Upper lobe of left lung (tissue), 6 donors: ENCODE measurements around the gene SST. TPM values are rescaled to one million over a fixed set of nuclear protein-coding genes. Genes with fewer than 3 reads are reported as not detected.

Experiments used
- ATAC-seq, 2 donors: fragments of 200-7000 bp; cut with Tn5 transposase; one replicate each; pipeline ENCODE4 v1.9.1; 2022; ENCODE audit warnings: mild to moderate bottlenecking in 2 of 2, moderate library complexity in 2 of 2; ENCODE audit not compliant: low FRiP score in 2 of 2
- DNase-seq, 2 donors: peaks; one replicate each; pipeline ENCODE4 v3.0.0-alpha.2; 2019 to 2020
- H3K27ac ChIP-seq, 4 donors: fragments of 200-600 bp; sonication (generic); one replicate each; pipeline ENCODE4 v1.5.1; 2016 to 2019
- H3K27me3 ChIP-seq, 4 donors: fragments of 200-600 bp; sonication (generic); one replicate each; pipeline ENCODE4 v1.5.1; 2017 to 2019
- H3K36me3 ChIP-seq, 4 donors: fragments of 200-600 bp; sonication (generic); one replicate each; pipeline ENCODE4 v1.5.1; 2016 to 2019
- H3K4me1 ChIP-seq, 4 donors: fragments of 200-600 bp; sonication (generic); one replicate each; pipeline ENCODE4 v1.5.1; 2018 to 2019
- H3K4me3 ChIP-seq, 4 donors: fragments of 200-600 bp; sonication (generic); one replicate each; pipeline ENCODE4 v1.5.1; 2017 to 2019; ENCODE audit warnings: mild to moderate bottlenecking in 2 of 4, moderate library complexity in 1 of 4
- H3K9me3 ChIP-seq, 4 donors: fragments of 200-600 bp; sonication (generic); one replicate each; pipeline ENCODE4 v1.5.1; 2018 to 2019
- EP300 ChIP-seq, 4 donors: sonication (generic); formaldehyde crosslinking; IDR thresholded peaks; one replicate each; pipeline ENCODE4 v1.5.1; 2017; ENCODE audit warnings: antibody characterized with exemption in 4 of 4, control low read depth in 2 of 4
- POLR2A ChIP-seq, 4 donors: fragments of 450-650 bp; IDR thresholded peaks; one replicate each; pipeline ENCODE4 v1.5.1; 2016 to 2017; ENCODE audit warnings: antibody characterized with exemption in 4 of 4, mild to moderate bottlenecking in 2 of 4
- POLR2AphosphoS5 ChIP-seq, 2 donors: sonication (generic); formaldehyde crosslinking; IDR thresholded peaks; one replicate each; pipeline ENCODE4 v1.5.1; 2017; ENCODE audit warnings: antibody characterized with exemption in 2 of 2
- WGBS, 2 donors: methylation state at CpG; one replicate each; pipeline ENCODE4 v1.1.5; 2017 to 2018; 5-methylcytosine and 5-hydroxymethylcytosine counted together
- total RNA-seq, 6 donors: library from RNA; depleted of rRNA in 4 of 6; stranded (reverse); fragments of >200 nt in 4 of 6; gene quantifications; one replicate each; pipeline versions ENCODE4 v1.1.0 to v1.2.1, GENCODE V29; 2016 to 2021
- TF ChIP-seq, protein P1 (sequence below), 6 experiments: fragments of 450-650 bp in 4 of 6; fragments of 200-600 bp in 2 of 6; sonication (generic) in 2 of 6; IDR thresholded peaks; one replicate each; pipeline ENCODE4 v1.5.1; 2016 to 2019; ENCODE audit warnings: antibody characterized with exemption in 6 of 6
- donor health status: DM: no; HTN: no; CAD: no; lungs with moderate emphysema.
- donor health status: DM: no; HTN: yes; CAD: no; lungs with severe emphysema.

Gene SST
- total RNA-seq, 6 donors from 2014 or later, result not detected

- no peak for DNase-seq
- TF ChIP-seq POLR2AphosphoS5 (IDR thresholded peaks at IDR 0.05) (no peak), POLR2A (IDR thresholded peaks at IDR 0.05) (no peak), EP300 (IDR thresholded peaks at IDR 0.05) (no peak)
- TF ChIP-seq, protein P1, sequence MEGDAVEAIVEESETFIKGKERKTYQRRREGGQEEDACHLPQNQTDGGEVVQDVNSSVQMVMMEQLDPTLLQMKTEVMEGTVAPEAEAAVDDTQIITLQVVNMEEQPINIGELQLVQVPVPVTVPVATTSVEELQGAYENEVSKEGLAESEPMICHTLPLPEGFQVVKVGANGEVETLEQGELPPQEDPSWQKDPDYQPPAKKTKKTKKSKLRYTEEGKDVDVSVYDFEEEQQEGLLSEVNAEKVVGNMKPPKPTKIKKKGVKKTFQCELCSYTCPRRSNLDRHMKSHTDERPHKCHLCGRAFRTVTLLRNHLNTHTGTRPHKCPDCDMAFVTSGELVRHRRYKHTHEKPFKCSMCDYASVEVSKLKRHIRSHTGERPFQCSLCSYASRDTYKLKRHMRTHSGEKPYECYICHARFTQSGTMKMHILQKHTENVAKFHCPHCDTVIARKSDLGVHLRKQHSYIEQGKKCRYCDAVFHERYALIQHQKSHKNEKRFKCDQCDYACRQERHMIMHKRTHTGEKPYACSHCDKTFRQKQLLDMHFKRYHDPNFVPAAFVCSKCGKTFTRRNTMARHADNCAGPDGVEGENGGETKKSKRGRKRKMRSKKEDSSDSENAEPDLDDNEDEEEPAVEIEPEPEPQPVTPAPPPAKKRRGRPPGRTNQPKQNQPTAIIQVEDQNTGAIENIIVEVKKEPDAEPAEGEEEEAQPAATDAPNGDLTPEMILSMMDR (IDR thresholded peaks at IDR 0.05), result no peak
- 37 to 64% methylated on average over 2 of the region's 2 CpGs for WGBS, 2 donors
- Histone ChIP-seq H3K27ac (no peak overlapping the region), H3K27me3 (no peaks in the 10 kb centered on the region), H3K4me3 (no peak overlapping the region), H3K4me1 (peaks cover 0 to 3% (median 0%) of the 10 kb centered on the region in 4 donors), H3K9me3 (no peaks in the 10 kb centered on the region), H3K36me3 (no peaks in the 10 kb centered on the region)
- ATAC-seq, result no peak
These were observed 29.6 kb downstream of the SST start for GRCh38 chr3:187640569-187641059.

- WGBS, 2 donors, result 55 to 56% methylated on average over 5 of the region's 5 CpGs
- Histone ChIP-seq H3K27ac (no peak overlapping the region), H3K4me1 (peaks cover 0 to 3% (median 0%) of the 10 kb centered on the region in 4 donors), H3K4me3 (no peak overlapping the region), H3K9me3 (peaks cover 0 to under 1% (median 0%) of the 10 kb centered on the region in 4 donors), H3K27me3 (no peaks in the 10 kb centered on the region), H3K36me3 (no peaks in the 10 kb centered on the region)
- DNase-seq, result no peak
- ATAC-seq, result no peak
- TF ChIP-seq, protein P1 (IDR thresholded peaks at IDR 0.05), result no peak
- no peak for TF ChIP-seq POLR2A (IDR thresholded peaks at IDR 0.05)
- TF ChIP-seq POLR2AphosphoS5 (IDR thresholded peaks at IDR 0.05), result no peak
- no peak for TF ChIP-seq EP300 (IDR thresholded peaks at IDR 0.05)
These were observed 30.1 kb downstream of the SST start for GRCh38 chr3:187639927-187640568.

DNA sequence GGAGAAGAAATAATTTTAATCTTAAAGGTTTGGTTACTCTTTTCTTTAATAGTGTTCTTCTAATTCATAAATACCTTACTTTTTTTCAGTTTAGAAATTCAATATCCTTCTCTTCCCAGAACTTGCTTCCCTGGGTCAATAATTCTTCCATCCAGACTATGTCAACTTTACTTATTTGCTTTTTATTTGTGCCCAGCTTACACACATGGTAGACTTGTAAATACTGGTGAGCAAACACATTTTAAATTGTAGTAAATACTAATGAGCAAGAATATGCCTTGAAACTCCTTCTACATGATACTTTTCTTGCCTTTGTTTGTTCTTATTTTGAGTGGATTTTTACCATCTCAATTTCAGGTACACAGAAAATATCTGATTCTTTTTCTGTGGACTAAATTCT, 33.7 kb downstream of the SST start:
- H3K4me1 ChIP-seq, result no peaks in the 10 kb centered on the region
- DNase-seq, result no peak
- H3K36me3 ChIP-seq, result no peaks in the 10 kb centered on the region
- H3K4me3 ChIP-seq, result no peak overlapping the region
- H3K9me3 ChIP-seq, result peaks cover 0 to 10% (median 3%) of the 10 kb centered on the region in 4 donors
- no peak for ATAC-seq
- H3K27me3 ChIP-seq, result no peaks in the 10 kb centered on the region
- no peak for TF ChIP-seq POLR2A (IDR thresholded peaks at IDR 0.05)
- TF ChIP-seq, protein P1 (IDR thresholded peaks at IDR 0.05), result no peak
- TF ChIP-seq EP300 (IDR thresholded peaks at IDR 0.05), result no peak
- TF ChIP-seq POLR2AphosphoS5 (IDR thresholded peaks at IDR 0.05), result no peak
- no peak overlapping the region for H3K27ac ChIP-seq

DNA sequence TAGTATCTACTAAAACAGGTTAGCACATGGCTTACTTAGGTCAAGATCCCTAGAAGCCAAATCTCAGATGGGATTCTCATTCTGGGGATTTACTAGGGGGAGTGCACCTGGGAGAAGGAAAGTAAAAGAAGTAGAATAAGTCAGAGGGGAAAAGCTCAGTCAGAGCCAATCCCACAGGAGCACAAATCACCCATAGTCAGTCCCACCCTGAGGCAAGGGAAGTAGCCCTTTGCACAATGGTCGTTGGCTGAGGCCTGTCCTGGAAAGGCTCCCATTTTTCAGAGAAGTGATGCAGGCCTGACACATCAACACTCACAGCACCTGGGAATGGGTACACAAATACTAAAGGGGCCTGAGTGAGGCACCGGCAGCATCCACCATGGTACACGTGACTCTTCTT, 39.8 kb downstream of the SST start:
- WGBS, 2 donors, result 76 to 84% methylated on average over 3 of the region's 3 CpGs
- ATAC-seq (no peak), DNase-seq (no peak)
- TF ChIP-seq POLR2A (IDR thresholded peaks at IDR 0.05) (no peak), POLR2AphosphoS5 (IDR thresholded peaks at IDR 0.05) (no peak), EP300 (IDR thresholded peaks at IDR 0.05) (no peak)
- TF ChIP-seq, protein P1 (IDR thresholded peaks at IDR 0.05), result no peak
- Histone ChIP-seq H3K27ac (no peak overlapping the region), H3K27me3 (no peaks in the 10 kb centered on the region), H3K36me3 (no peaks in the 10 kb centered on the region), H3K9me3 (peaks cover 0 to 10% (median 3%) of the 10 kb centered on the region in 4 donors), H3K4me1 (no peaks in the 10 kb centered on the region), H3K4me3 (no peak overlapping the region)

DNA sequence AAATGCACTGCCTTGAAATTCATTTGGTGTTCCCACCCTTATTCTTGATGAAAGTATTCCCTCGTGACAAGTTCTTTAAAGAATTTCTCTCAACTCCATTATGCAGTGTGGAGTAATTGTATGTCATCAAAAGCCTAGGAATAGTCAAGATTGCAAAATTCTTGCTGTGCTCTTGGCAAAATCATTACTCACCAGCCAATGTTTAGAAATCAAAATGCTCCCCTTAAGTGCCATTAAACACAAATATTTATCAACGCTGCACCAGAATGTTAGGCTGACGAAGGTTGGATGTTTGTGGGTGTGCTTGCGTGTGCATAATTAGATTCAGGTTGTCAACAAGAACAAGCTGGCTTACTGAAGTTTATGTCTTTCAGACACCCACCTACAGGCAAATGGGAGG, 40.5 kb downstream of the SST start:
- Histone ChIP-seq H3K27ac (no peak overlapping the region), H3K4me3 (no peak overlapping the region), H3K27me3 (no peaks in the 10 kb centered on the region), H3K4me1 (no peaks in the 10 kb centered on the region), H3K9me3 (peaks cover 0 to 6% (median 2%) of the 10 kb centered on the region in 4 donors), H3K36me3 (no peaks in the 10 kb centered on the region)
- DNase-seq, result no peak
- no peak for ATAC-seq
- WGBS, 2 donors, result 67 to 73% methylated on average over 4 of the region's 4 CpGs
- no peak for TF ChIP-seq POLR2A (IDR thresholded peaks at IDR 0.05)
- no peak for TF ChIP-seq EP300 (IDR thresholded peaks at IDR 0.05)
- TF ChIP-seq, protein P1 (IDR thresholded peaks at IDR 0.05), result no peak
- TF ChIP-seq POLR2AphosphoS5 (IDR thresholded peaks at IDR 0.05), result no peak
